Limb (tissue), 2 donors: ENCODE data around the gene PCDHA2.
"Not testable (repeated sequence)": the region's sequence is repeated elsewhere in the genome, so short reads cannot be mapped to it uniquely, and the experiment has no call there.

Experiments
- DNase-seq, 2 donors: peaks; one replicate each; pipeline ENCODE4 v3.0.0-alpha.2; 2016; ENCODE audit errors: extremely low spot score in 2 of 2

PCDHA2 gene

DNA sequence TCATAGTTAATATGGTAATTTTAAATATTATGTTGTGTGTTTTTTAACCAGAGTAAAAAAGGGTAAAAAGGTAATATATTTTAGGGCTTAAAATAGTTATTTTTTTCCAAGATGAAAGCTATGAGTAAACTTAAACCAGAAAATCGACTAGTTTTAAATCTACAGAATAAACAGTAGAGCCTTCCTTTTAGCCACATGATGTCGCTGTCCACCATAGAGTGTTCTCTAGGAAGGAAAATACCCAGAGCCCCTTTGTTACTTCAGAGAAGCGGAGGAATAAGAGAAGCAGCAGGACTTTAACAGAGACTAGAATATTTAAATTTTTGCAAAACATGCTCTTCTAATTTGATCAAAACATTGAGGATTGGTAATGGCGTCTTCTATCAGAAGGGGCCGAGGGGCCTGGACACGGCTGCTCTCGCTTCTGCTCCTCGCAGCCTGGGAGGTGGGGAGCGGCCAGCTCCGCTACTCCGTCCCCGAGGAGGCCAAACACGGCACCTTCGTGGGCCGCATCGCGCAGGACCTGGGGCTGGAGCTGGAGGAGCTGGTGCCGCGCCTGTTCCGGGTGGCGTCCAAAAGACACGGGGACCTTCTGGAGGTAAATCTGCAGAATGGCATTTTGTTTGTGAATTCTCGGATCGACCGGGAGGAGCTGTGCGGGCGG, at the start of gene PCDHA2:
Gene PCDHA2 (plus strand): TSS at position 258 of the 664 bp plus-strand sequence.
- DNase-seq: no peak

DNA sequence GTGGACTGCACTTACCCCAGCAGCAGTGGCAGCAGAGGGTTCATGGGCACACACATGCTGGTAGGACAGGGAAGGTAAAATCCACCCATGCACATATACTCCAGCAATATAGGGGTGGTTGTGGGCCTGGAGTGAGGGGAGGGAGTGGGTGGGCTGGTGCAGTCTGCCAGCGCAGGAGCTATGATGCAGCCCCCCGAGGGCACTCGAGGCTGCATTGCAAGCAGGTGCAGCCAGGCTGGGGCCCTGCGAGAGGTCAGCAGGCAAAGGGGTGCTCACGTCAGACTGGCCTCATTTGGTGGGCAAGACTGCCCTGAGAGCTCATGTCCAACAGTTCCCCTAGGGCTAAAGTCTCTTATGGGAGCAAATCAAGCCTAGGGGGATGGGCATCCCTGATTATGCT, 41.1 kb upstream of the PCDHA2 start:
- no peak for DNase-seq

DNA sequence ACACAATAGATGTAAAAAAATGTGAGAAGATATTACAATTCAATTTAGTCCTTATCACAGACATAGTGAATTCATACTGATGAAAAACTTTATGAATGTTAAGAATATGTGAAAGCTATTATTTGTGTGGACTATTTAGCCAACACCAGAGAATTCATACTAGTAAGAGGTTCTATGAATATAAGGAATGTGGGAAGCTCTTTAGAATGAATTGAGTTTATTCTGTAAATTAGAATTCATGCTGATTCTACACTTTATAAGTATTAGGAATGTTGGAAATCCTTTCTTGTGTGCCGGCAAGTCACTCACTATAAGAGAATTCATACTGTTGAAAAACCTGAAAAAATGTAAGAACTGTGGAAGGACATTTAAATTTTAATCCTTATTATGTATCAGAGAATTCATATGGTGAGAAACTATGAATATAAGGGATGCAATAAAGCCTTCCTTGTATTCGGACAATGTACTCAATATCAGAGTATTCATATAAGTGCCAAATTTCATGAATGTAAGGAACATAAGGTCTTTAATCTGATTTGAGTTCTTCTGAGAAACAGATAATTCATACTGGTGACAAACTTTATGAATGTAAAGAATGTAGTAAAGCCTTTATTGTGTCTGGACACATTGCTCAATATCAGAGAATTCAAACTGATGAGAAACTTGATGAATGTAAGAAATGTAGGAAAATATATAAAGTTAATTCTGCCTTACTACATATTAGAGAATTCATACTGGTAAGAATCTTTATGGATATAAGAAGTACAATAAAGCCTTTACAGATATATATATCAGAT, 30.3 kb upstream of the PCDHA2 start:
- DNase-seq: no peak

DNA sequence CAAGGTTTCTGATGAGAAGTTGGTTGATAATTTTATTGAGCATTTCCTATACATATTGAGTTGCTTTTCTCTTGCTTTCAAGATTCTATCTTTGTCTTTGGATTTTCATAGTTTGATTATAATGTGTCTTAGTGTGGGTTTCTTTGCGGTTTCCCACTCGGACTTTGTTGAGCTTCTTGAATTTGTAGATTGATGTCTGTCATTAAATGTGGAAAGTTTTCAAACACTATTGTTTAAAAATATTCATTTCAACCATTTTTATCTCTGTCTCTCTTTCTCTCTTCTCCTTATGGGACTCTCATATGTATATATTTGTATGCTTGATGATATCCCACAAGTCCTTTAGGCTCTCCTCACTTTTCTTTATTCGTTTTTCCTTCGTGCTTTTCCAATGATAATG, 27.2 kb upstream of the PCDHA2 start:
- DNase-seq: no peak

DNA sequence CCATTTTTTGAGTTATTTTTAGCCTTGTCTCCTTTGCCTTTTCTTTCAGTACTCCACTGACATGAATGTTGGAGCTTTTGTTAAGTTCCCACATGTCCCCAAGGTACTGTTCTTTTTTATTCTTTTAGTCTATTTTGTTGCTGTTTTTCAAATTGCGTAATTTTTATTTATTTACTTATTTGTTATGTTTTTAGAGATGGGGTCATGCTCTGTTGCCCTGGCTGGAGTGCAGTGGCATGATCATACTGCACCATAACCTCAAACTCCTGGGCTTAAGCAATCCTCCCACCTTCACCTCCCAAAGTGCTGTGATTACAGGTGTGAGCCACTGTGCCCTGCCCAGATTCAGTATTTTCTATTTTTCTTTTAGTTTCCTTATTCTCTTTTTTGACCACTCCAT, 14.1 kb upstream of the PCDHA2 start:
- DNase-seq: no peak

DNA sequence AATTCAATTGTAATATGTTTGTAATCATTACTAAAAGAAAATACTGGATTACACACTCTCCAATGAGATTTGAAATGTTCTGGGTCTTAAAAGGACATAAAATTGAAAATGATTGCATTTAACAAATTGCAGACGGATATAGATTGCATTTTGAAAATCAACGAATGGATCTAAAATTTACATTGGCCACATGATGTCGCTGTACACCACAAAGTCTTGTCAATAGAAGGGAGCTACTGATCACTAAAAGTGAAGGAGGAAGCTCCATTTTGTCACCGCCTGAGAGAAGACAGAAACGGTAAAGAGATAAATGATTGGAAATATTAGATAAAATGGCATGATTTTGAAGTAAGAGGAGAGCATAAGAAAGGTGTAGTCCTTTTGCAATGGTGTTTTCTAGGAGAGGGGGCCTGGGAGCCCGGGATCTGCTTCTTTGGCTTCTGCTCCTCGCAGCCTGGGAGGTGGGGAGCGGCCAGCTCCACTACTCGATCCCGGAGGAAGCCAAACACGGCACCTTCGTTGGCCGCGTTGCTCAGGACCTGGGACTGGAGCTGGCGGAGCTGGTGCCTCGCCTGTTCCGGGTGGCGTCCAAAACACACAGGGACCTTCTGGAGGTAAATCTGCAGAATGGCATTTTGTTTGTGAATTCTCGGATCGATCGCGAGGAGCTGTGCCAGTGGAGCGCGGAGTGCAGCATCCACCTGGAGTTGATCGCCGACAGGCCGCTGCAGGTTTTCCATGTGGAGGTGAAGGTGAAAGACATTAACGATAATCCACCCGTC, 8.6 kb upstream of the PCDHA2 start, which contains the start of gene PCDHA1:
Gene PCDHA1 (plus strand): TSS at position 236 of the 782 bp plus-strand sequence.
- DNase-seq: no peak

DNA sequence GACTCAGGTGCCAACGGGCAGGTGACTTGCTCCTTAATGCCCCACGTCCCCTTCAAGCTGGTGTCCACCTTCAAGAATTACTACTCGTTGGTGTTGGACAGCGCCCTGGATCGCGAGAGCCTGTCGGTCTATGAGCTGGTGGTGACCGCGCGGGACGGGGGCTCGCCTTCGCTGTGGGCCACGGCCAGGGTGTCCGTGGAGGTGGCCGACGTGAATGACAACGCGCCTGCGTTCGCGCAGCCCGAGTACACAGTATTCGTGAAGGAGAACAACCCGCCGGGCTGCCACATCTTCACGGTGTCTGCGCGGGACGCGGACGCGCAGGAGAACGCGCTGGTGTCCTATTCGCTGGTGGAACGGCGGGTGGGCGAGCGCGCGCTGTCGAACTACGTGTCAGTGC, 7.2 kb upstream of the PCDHA2 start:
- DNase-seq: not testable (repeated sequence)

DNA sequence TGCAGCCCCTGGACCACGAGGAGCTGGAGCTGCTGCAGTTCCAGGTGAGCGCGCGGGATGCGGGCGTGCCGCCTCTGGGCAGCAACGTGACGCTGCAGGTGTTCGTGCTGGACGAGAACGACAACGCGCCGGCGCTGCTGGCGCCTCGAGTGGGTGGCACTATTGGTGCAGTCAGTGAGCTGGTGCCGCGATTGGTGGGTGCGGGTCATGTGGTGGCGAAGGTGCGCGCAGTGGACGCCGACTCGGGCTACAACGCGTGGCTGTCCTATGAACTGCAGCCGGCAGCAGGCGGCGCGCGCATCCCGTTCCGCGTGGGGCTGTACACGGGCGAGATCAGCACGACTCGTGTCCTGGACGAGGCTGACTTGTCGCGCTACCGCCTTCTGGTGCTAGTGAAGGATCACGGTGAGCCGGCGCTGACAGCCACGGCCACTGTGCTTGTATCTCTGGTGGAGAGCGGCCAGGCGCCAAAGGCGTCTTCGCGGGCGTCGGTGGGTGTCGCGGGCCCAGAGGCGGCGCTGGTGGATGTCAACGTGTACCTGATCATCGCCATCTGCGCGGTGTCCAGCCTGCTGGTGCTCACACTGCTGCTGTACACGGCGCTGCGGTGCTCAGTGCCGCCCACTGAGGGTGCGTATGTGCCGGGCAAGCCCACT, 6.7 kb upstream of the PCDHA2 start:
- not testable (repeated sequence) for DNase-seq

DNA sequence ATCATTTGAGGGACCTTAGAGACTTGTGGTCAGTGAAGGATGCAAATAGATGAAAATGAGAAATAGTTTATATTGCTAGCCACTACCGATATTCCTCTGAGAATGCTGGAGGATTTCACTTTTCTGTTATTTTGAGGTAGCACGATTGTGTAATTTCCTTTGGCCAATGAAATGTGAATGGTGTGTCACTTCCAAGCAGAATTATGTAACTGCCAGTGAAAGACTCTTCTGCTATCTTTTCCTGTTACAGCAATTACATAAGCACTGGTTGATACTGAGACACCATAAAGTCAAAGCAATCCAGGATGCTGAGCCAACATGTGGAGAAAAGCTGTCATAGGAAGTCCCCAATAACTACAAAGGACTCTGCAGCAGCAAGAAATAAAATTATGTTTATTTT, 3.6 kb upstream of the PCDHA2 start:
- no peak for DNase-seq

DNA sequence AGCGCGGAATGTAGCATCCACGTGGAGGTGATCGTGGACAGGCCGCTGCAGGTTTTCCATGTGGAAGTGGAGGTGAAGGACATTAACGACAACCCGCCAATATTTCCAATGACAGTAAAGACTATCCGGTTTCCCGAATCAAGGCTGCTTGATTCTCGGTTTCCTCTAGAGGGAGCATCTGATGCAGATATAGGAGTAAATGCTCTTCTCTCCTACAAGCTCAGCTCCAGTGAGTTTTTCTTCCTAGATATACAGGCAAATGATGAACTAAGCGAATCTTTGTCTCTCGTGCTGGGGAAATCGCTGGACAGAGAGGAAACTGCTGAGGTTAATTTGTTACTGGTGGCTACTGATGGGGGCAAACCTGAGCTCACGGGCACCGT, 598 bp downstream of the PCDHA2 start:
- no peak for DNase-seq

DNA sequence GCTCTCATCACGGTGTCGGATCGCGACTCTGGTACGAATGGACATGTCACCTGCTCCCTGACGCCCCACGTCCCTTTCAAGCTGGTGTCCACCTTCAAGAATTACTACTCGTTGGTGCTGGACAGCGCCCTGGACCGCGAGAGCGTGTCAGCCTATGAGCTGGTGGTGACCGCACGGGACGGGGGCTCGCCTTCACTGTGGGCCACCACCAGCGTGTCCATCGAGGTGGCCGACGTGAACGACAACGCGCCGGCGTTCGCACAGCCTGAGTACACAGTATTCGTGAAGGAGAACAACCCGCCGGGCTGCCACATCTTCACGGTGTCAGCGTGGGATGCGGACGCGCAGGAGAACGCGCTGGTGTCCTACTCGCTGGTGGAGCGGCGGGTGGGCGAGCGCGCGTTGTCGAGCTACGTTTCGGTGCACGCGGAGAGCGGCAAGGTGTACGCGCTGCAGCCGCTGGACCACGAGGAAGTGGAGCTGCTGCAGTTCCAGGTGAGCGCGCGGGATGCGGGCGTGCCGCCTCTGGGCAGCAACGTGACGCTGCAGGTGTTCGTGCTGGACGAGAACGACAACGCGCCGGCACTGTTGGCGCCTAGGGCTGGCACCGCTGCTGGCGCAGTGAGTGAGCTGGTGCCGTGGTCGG, 1.5 kb downstream of the PCDHA2 start:
- not testable (repeated sequence) for DNase-seq

DNA sequence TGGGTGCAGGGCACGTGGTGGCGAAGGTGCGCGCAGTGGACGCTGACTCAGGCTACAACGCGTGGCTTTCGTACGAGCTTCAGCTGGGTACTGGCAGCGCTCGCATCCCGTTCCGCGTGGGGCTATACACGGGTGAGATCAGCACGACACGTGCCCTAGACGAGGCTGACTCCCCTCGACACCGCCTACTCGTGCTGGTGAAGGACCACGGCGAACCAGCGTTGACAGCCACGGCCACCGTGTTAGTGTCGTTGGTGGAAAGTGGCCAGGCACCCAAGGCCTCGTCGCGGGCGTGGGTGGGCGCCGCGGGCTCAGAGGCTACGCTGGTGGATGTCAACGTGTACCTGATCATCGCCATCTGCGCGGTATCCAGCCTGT, 2.1 kb downstream of the PCDHA2 start:
- DNase-seq: no peak

DNA sequence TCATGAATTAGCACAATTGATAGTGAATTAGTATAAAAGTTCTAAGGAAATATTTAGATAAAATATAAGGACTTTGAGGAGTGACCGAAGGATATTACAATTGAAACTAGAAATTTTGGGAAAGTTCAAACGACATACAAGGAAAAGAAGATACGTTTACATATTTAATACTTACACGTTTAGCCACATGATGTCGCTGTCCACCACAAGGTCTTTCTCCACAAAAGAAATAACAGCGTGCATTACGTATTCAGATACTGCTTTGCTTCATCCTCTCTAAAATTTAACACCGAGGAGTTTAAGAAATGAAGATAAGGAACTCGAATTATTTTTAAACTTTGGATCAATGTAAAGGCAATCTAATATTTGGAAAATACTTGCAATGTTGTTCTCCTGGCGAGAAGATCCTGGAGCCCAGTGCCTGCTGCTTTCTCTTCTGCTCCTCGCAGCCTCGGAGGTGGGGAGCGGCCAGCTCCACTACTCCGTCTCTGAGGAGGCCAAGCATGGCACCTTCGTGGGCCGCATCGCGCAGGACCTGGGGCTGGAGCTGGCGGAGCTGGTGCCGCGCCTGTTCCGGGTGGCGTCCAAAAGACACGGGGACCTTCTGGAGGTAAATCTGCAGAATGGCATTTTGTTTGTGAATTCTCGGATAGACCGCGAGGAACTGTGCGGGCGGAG, 6.3 kb downstream of the PCDHA2 start, which contains the start of gene PCDHA3:
Gene PCDHA3 (plus strand): TSS at position 242 of the 678 bp plus-strand sequence.
- DNase-seq: no peak

DNA sequence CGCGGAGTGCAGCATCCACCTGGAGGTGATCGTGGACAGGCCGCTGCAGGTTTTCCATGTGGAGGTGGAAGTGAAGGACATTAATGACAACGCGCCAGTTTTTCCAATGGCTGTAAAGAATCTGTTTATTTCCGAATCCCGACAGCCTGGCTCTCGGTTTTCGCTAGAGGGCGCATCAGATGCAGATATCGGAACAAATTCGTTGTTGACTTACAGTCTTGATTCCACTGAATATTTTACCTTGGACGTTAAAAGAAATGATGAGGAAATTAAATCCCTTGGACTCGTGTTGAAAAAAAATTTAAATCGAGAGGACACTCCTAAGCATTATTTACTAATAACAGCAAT, 6.8 kb downstream of the PCDHA2 start:
- no peak for DNase-seq

DNA sequence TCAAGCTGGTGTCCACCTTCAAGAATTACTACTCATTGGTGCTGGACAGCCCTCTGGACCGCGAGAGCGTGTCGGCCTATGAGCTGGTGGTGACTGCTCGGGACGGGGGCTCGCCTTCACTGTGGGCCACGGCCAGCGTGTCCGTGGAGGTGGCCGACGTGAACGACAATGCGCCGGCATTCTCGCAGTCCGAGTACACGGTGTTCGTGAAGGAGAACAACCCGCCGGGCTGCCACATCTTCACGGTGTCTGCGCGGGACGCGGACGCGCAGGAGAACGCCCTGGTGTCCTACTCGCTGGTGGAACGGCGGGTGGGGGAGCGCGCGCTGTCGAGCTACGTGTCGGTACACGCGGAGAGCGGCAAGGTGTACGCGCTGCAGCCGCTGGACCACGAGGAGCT, 7.7 kb downstream of the PCDHA2 start:
- DNase-seq: not testable (repeated sequence)

DNA sequence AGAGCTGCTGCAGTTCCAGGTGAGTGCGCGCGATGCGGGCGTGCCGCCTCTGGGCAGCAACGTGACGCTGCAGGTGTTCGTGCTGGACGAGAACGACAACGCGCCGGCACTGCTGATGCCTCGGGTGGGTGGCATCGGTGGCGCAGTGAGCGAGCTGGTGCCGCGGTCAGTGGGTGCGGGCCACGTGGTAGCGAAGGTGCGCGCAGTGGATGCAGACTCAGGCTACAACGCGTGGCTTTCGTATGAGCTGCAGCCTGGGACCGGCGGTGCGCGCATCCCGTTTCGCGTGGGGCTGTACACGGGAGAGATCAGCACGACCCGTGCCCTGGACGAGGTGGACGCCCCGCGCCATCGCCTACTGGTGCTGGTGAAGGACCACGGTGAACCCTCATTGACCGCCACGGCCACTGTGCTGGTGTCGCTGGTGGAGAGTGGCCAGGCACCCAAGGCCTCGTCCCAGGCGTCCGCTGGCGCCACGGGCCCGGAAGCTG, 8.2 kb downstream of the PCDHA2 start:
- no peak for DNase-seq

DNA sequence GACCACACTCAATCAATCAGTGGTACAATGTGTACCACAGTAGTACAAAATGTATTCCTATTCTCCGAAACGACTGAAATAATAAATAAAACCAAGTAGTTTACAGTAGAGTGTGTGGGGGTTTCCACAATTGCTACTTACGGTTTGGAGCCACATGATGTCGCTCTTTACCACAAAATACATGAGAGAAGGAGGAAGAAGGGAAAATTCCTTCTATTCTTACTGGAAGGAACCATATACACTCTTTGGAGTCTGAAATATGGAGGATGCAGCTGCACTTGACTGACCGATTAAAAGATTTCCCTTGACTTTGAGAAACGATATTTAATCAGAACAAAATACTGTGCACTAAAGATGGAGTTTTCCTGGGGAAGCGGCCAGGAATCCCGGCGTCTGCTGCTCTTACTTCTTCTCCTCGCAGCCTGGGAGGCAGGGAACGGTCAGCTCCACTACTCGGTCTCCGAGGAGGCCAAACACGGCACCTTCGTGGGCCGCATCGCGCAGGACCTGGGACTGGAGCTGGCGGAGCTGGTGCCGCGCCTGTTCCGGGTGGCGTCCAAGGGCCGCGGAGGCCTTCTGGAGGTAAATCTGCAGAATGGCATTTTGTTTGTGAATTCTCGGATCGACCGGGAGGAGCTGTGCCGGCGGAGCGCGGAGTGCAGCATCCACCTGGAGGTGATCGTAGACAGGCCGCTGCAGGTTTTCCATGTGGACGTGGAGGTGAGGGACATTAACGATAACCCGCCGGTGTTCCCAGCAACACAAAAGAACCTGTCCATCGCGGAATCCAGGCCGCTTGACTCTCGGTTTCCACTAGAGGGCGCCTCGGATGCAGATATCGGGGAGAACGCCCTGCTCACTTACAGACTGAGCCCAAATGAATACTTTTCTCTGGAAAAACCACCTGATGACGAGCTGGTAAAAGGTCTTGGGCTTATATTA, 12.5 kb downstream of the PCDHA2 start, which contains the start of gene PCDHA4:
Gene PCDHA4 (plus strand): TSS at position 235 of the 942 bp plus-strand sequence.
- DNase-seq: no peak

DNA sequence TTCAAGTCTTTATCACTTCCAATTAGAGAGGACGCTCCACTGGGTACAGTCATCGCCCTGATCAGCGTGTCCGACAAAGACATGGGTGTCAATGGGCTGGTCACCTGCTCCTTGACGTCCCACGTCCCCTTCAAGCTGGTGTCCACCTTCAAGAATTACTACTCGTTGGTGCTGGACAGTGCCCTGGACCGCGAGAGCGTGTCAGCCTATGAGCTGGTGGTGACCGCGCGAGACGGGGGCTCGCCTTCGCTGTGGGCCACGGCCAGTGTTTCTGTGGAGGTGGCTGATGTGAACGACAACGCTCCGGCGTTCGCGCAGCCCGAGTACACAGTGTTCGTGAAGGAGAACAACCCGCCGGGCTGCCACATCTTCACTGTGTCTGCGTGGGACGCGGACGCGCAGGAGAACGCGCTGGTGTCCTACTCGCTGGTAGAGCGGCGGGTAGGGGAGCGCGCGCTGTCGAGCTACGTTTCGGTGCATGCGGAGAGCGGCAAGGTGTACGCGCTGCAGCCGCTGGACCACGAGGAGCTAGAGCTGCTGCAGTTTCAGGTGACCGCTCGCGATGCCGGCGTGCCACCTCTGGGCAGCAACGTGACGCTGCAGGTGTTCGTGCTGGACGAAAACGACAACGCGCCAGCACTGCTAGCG, 13.7 kb downstream of the PCDHA2 start:
- DNase-seq: not testable (repeated sequence)

DNA sequence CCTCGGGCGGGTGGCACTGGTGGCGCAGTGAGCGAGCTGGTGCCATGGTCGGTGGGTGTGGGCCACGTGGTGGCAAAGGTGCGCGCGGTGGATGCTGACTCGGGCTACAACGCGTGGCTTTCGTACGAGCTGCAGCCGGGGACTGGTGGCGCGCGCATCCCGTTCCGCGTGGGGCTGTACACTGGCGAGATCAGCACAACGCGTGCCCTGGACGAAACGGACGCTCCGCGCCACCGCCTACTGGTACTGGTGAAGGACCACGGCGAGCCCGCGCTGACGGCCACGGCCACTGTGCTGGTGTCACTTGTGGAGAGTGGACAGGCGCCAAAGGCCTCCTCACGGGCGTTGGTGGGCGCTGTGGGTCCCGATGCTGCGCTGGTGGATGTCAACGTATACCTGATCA, 14.2 kb downstream of the PCDHA2 start:
- DNase-seq: no peak
